C4-2B (cell line): ENCODE measurements around the gene UBXN11.

Source experiments
- CTCF ChIP-seq: fragments of 450-650 bp; conservative IDR thresholded peaks from 2 replicates; pipeline ENCODE4 v1.5.1; 2017; ENCODE audit warnings: mild to moderate bottlenecking
- ZFX ChIP-seq: fragments of 450-650 bp; IDR thresholded peaks from 2 replicates; pipeline ENCODE4 v1.6.1; 2017

GRCh38 chr1:26318338-26319064, 12.1 kb upstream of the UBXN11 start:
- TF ChIP-seq CTCF (no peak), ZFX (no peak)
